ENCODE measurements around the gene BCAP29. TPM values are rescaled to one million over a fixed set of nuclear protein-coding genes. Genes with fewer than 3 reads are reported as not detected.
A peak's percentile ranks its signal among the peaks of the same experiment; 100 is the strongest.

BCAP29 gene
- total and polyA plus RNA-seq, 2 experiments from 2014 or later, result 35.9 to 44.2 TPM

- Histone ChIP-seq H3K36me3 (no peaks in the 10 kb centered on the region), H3K27me3 (peaks cover 72% of the 10 kb centered on the region), H3K4me1 (ENCODE audit: low read depth) (no peaks in the 10 kb centered on the region), H3K9me3 (ENCODE audit: low read depth) (no peaks in the 10 kb centered on the region), H3K27ac (no peak overlapping the region), H3K4me3 (no peak overlapping the region)
- TF ChIP-seq CTCF (IDR thresholded peaks at IDR 0.05; ENCODE audit: low read depth, low read length), result no peak
- DNase-seq (ENCODE audit: low read depth in 1 of 2, low spot score in 1 of 2), result peak in 1 of 2 donors; percentile 50
Observed at GRCh38 chr7:107667341-107667740, 87.3 kb downstream of the BCAP29 start.

- DNase-seq (ENCODE audit: low read depth in 1 of 2, low spot score in 1 of 2), result no peak
- Histone ChIP-seq H3K27ac (no peak overlapping the region), H3K9me3 (ENCODE audit: low read depth) (no peaks in the 10 kb centered on the region), H3K36me3 (no peaks in the 10 kb centered on the region), H3K4me1 (ENCODE audit: low read depth) (no peaks in the 10 kb centered on the region), H3K4me3 (no peak overlapping the region), H3K27me3 (peaks cover 67% of the 10 kb centered on the region)
- no peak for TF ChIP-seq CTCF (IDR thresholded peaks at IDR 0.05; ENCODE audit: low read depth, low read length)
Observed at GRCh38 chr7:107668296-107668695, 88.2 kb downstream of the BCAP29 start.

Other genes starting within 250 kb of the BCAP29 start
- gene GPR22, start 110.2 kb upstream of the BCAP29 start, total RNA-seq, result 0.81 and 1.0 TPM in 2 replicates
- gene GPR22, start 110.2 kb upstream of the BCAP29 start, polyA plus RNA-seq, result 0.84 and 1.7 TPM in 2 replicates
- gene COG5, start 16.3 kb upstream of the BCAP29 start, total RNA-seq, result 63.1 and 69.1 TPM in 2 replicates
- 20.4 and 26.2 TPM in 2 replicates for gene COG5, start 16.3 kb upstream of the BCAP29 start, polyA plus RNA-seq
- gene DUS4L, start 16.3 kb upstream of the BCAP29 start, total RNA-seq, result 19.2 and 22.5 TPM in 2 replicates
- 12.8 and 17.4 TPM in 2 replicates for gene DUS4L, start 16.3 kb upstream of the BCAP29 start, polyA plus RNA-seq
- gene SLC26A4, start 80.6 kb downstream of the BCAP29 start, total RNA-seq, result 0.89 TPM in 1 of 2 replicates, not detected in the other
- not detected in 2 replicates for gene SLC26A4, start 80.6 kb downstream of the BCAP29 start, polyA plus RNA-seq
- gene CBLL1, start 163.9 kb downstream of the BCAP29 start, total RNA-seq, result 19.0 and 20.0 TPM in 2 replicates
- 18.1 and 25.3 TPM in 2 replicates for gene CBLL1, start 163.9 kb downstream of the BCAP29 start, polyA plus RNA-seq
- not detected in 2 replicates for gene SLC26A3, start 223.0 kb downstream of the BCAP29 start, total RNA-seq
- gene SLC26A3, start 223.0 kb downstream of the BCAP29 start, polyA plus RNA-seq, result 0.05 and 0.06 TPM in 2 replicates